PC-9 (cell line): Measurements from ENCODE around the gene MTG1. TPM values are rescaled to one million over a fixed set of nuclear protein-coding genes. Genes with fewer than 3 reads are reported as not detected.

Experiments used
- BruUV-seq: library from RNA; stranded (reverse); fragments of 400-500 nt; replicated peaks from 2 replicates; lab custom pipeline; 2021; lab: Mats Ljungman, UMichigan
- CTCF ChIA-PET: fragments of 300-600 bp; sonication (Branson Sonifier 250); formaldehyde crosslinking; loops from one replicate; lab custom pipeline; 2022; ENCODE audit warnings: antibody characterized with exemption; lab: Charles Lee
- POLR2A ChIA-PET: fragments of 300-600 bp; sonication (Branson Sonifier 250); formaldehyde crosslinking; loops from one replicate; lab custom pipeline; 2022; ENCODE audit warnings: antibody characterized with exemption; ENCODE audit not compliant: unreplicated experiment; lab: Charles Lee
- DNase-seq, 2 experiments: peaks; one replicate each; pipeline versions ENCODE4 v3.0.0 to v3.0.0-alpha.2; 2015 to 2022; ENCODE audit warnings: mixed read lengths in 1 of 2
- H2AFZ ChIP-seq: fragments of 200-600 bp; sonication (generic); 2 replicates; pipeline ENCODE4 v1.8.1; 2017; ENCODE audit warnings: antibody characterized with exemption
- H3F3A ChIP-seq: fragments of 200-600 bp; sonication (generic); 2 replicates; pipeline ENCODE4 v1.8.1; 2017; ENCODE audit warnings: antibody characterized with exemption, mild to moderate bottlenecking, low read depth; ENCODE audit not compliant: insufficient read depth
- H3K27ac ChIP-seq: fragments of 200-600 bp; sonication (generic); 2 replicates; pipeline ENCODE4 v1.6.1; 2016; ENCODE audit warnings: mixed run types
- H3K27me3 ChIP-seq: fragments of 200-600 bp; sonication (generic); 2 replicates; pipeline ENCODE4 v1.6.1; 2016; ENCODE audit warnings: low read depth, mixed run types; ENCODE audit not compliant: insufficient read depth
- H3K36me3 ChIP-seq: fragments of 200-600 bp; sonication (generic); 2 replicates; pipeline ENCODE4 v1.6.1; 2016; ENCODE audit warnings: low read depth, mixed run types
- H3K4me1 ChIP-seq: fragments of 200-600 bp; sonication (generic); replicated peaks from 2 replicates; pipeline ENCODE4 v1.6.1; 2016; ENCODE audit warnings: mixed run types; ENCODE audit not compliant: insufficient read depth
- H3K4me2 ChIP-seq: fragments of 200-600 bp; sonication (generic); 2 replicates; pipeline ENCODE4 v1.6.1; 2017; ENCODE audit warnings: mixed run types
- H3K4me3 ChIP-seq: fragments of 200-600 bp; sonication (generic); 2 replicates; pipeline ENCODE4 v1.6.1; 2016; ENCODE audit warnings: mixed run types
- H3K79me2 ChIP-seq: fragments of 200-600 bp; sonication (generic); 2 replicates; pipeline ENCODE4 v1.6.1; 2017; ENCODE audit warnings: low read depth, mixed run types
- H3K9me2 ChIP-seq: fragments of 200-600 bp; sonication (generic); 2 replicates; pipeline ENCODE4 v1.8.1; 2017; ENCODE audit warnings: mild to moderate bottlenecking; ENCODE audit not compliant: insufficient read depth
- H3K9me3 ChIP-seq: fragments of 200-600 bp; sonication (generic); 2 replicates; pipeline ENCODE4 v1.8.1; 2016; ENCODE audit warnings: low read depth; ENCODE audit not compliant: insufficient read depth
- H4K20me1 ChIP-seq: fragments of 200-600 bp; sonication (generic); 2 replicates; pipeline ENCODE4 v1.8.1; 2017; ENCODE audit not compliant: insufficient read depth
- EZH2 ChIP-seq: fragments of 200-600 bp; sonication (generic); IDR thresholded peaks from 2 replicates; pipeline ENCODE4 v1.8.0; 2017; ENCODE audit warnings: antibody characterized with exemption, low read depth
- intact Hi-C: fragments of 100-400 bp; cut with micrococcal nuclease; formaldehyde crosslinking; loops from one replicate; pipeline ENCODE4 v1.10.0; 2022; ENCODE audit not compliant: unreplicated experiment
- total RNA-seq: library from RNA; stranded (reverse); gene quantifications from 2 replicates; pipeline ENCODE4 v1.2.3, GENCODE V29; 2021
- TF ChIP-seq, protein P1 (sequence below): fragments of 200-600 bp; sonication (generic); conservative IDR thresholded peaks from 2 replicates; pipeline ENCODE4 v1.6.1; 2017; ENCODE audit warnings: mixed run types, antibody characterized with exemption, mild to moderate bottlenecking, moderate library complexity

MTG1 gene
- total RNA-seq, 1 experiment from 2014 or later = 33.0 TPM

DNA sequence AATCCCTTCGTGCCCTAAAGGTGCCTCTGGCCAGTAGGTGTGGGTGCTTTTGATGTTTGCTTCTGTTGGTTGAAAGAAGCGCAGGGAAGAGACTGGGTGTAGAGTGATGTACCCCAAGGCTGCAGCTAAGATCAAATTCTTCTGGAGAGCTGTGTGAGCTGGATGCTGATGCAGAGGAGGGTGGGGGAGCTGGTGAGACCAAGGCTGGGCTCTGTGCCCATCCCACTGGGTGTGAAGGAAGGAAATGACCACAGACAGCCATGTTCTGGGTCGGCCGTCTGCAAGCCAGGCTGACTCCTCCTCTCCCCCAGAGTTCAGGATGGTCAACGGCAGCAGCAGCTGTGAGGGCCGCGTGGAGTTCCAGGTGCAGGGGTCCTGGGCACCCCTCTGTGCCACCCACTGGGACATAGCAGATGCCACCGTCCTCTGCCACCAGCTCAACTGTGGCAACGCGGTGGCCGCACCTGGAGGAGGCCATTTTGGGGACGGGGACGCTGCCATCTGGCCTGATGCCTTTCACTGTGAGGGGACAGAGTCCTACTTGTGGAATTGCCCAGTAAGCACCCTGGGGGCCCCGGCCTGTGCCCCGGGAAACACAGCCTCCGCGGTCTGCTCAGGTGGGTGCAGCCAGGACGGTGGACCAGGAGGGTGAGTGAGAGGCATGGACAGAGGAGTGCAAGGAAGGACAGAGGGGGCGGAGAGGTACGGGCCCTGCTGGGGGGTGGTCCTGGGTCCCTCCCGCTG is 64.9 kb downstream of the MTG1 start:
- H3K27me3 ChIP-seq = peaks cover 17% of the 10 kb centered on the region
- no peak for TF ChIP-seq EZH2
- TF ChIP-seq, protein P1, sequence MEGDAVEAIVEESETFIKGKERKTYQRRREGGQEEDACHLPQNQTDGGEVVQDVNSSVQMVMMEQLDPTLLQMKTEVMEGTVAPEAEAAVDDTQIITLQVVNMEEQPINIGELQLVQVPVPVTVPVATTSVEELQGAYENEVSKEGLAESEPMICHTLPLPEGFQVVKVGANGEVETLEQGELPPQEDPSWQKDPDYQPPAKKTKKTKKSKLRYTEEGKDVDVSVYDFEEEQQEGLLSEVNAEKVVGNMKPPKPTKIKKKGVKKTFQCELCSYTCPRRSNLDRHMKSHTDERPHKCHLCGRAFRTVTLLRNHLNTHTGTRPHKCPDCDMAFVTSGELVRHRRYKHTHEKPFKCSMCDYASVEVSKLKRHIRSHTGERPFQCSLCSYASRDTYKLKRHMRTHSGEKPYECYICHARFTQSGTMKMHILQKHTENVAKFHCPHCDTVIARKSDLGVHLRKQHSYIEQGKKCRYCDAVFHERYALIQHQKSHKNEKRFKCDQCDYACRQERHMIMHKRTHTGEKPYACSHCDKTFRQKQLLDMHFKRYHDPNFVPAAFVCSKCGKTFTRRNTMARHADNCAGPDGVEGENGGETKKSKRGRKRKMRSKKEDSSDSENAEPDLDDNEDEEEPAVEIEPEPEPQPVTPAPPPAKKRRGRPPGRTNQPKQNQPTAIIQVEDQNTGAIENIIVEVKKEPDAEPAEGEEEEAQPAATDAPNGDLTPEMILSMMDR = no peak

DNA sequence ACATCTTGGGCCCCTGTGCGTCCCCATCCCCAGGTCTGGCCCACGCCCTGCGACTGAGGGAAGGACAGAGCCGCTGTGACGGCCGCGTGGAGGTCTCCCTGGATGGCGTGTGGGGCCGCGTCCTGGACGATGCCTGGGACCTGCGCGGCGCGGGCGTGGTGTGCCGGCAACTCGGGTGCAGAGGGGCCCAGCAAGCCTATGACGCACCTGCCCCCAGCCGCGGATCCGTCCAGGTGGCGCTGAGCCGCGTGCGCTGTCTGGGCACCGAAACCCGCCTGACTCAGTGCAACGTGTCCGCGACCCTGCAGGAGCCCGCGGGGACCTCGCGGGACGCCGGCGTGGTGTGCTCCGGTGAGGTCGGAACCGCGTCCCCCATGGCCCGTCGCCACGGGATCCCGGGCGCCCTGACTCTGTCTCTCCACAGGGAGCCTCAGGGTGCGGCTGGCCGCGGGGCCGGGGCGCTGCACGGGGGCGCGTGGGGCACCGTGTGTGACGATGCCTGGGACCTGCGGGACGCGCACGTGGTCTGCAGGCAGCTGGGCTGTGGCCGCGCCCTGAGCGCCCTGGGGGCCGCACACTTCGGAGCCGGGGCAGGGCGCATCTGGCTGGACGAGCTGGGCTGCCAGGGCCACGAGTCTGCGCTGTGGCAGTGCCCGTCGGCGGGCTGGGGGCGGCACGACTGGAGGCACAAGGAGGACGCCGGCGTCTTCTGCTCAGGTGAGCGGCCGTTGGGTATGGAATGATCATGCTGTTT is 65.7 kb downstream of the MTG1 start:
- ChIA-PET POLR2A (no interaction called here), CTCF (no interaction called here)
- Histone ChIP-seq H3K27ac (no peak overlapping the region), H3K9me3 (no peaks in the 10 kb centered on the region), H3K27me3 (peaks cover 15% of the 10 kb centered on the region), H3K79me2 (no peaks in the 10 kb centered on the region), H3K36me3 (no peaks in the 10 kb centered on the region), H3K4me1 (no peaks in the 10 kb centered on the region), H2AFZ (no peak overlapping the region), H3K4me3 (no peak overlapping the region), H3F3A (no peaks in the 10 kb centered on the region), H3K4me2 (no peak overlapping the region), H3K9me2 (no peaks in the 10 kb centered on the region), H4K20me1 (no peaks in the 10 kb centered on the region)
- intact Hi-C loops = no loop called here
- TF ChIP-seq, protein P1 = no peak
- no peak for TF ChIP-seq EZH2
- BruUV-seq = no TSS peak
- DNase-seq = no peak

More for the DNA sequence above, 64.9 kb downstream of the MTG1 start:
- BruUV-seq = no TSS peak
- no peak overlapping the region for H3K27ac ChIP-seq
- no peaks in the 10 kb centered on the region for H4K20me1 ChIP-seq
- H3K9me2 ChIP-seq = no peaks in the 10 kb centered on the region
- no peak overlapping the region for H3K4me2 ChIP-seq
- no peaks in the 10 kb centered on the region for H3K4me1 ChIP-seq
- intact Hi-C loops = no loop called here
- ChIA-PET POLR2A (no interaction called here), CTCF (no interaction called here)
- no peak overlapping the region for H3K4me3 ChIP-seq
- no peak for DNase-seq
- H3F3A ChIP-seq = no peaks in the 10 kb centered on the region
- no peaks in the 10 kb centered on the region for H3K36me3 ChIP-seq
- H3K79me2 ChIP-seq = no peaks in the 10 kb centered on the region
- no peaks in the 10 kb centered on the region for H3K9me3 ChIP-seq
- no peak overlapping the region for H2AFZ ChIP-seq

DNA sequence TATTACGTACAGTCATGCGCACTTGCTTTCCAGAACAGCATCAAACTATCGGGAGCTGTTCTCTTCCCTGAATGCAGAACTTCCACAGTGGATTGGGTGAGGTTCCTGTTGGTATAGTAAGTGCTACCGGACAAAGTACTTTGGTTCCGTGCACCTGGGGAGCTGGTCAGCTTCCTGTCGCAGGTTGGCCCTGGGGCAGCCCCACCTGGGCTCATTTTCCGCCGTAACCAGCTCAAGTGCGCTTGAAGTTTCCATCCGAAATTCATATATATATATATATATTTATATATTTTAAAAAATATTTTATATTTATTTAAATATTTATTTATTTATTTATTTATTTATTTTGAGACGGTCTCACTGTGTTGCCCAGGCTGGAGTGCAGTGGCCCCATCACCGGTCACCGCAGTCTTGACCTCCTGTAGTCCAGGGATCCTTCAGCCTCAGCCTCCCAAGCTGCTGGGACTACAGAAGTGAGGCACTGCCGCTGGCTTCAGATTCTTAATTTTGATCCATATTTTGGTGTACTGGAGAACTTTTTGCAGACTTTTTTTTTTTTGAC is 66.3 kb downstream of the MTG1 start:
- no peaks in the 10 kb centered on the region for H3K36me3 ChIP-seq
- no peak for DNase-seq
- no peaks in the 10 kb centered on the region for H3K79me2 ChIP-seq
- no peaks in the 10 kb centered on the region for H4K20me1 ChIP-seq
- intact Hi-C loops = no loop called here
- H3K27me3 ChIP-seq = peaks cover 8% of the 10 kb centered on the region
- BruUV-seq = no TSS peak
- no peak overlapping the region for H3K4me3 ChIP-seq
- no peak overlapping the region for H3K27ac ChIP-seq
- H3F3A ChIP-seq = no peaks in the 10 kb centered on the region
- TF ChIP-seq, protein P1 = no peak
- no peak for TF ChIP-seq EZH2
- no peaks in the 10 kb centered on the region for H3K9me2 ChIP-seq
- H3K4me1 ChIP-seq = no peaks in the 10 kb centered on the region
- CTCF ChIA-PET = no interaction called here
- POLR2A ChIA-PET = no interaction called here
- H3K4me2 ChIP-seq = no peak overlapping the region
- no peak overlapping the region for H2AFZ ChIP-seq
- no peaks in the 10 kb centered on the region for H3K9me3 ChIP-seq
